Sigmoid colon (tissue), 3 donors: Measurements from ENCODE around the gene SEPTIN11.

Experiments used
- POLR2A ChIP-seq, 2 donors: fragments of 450-650 bp; IDR thresholded peaks; one replicate each; pipeline ENCODE4 v1.6.1; 2016; ENCODE audit warnings: antibody characterized with exemption in 2 of 2, mild to moderate bottlenecking in 2 of 2, moderate library complexity in 2 of 2
- TF ChIP-seq, protein P1 (sequence below), 4 experiments: fragments of 450-650 bp in 3 of 4; fragments of 200-600 bp in 1 of 4; IDR thresholded peaks; one replicate each; pipeline ENCODE4 v1.5.1; 2016 to 2019; ENCODE audit warnings: antibody characterized with exemption in 4 of 4, mild to moderate bottlenecking in 3 of 4, moderate library complexity in 2 of 4

DNA sequence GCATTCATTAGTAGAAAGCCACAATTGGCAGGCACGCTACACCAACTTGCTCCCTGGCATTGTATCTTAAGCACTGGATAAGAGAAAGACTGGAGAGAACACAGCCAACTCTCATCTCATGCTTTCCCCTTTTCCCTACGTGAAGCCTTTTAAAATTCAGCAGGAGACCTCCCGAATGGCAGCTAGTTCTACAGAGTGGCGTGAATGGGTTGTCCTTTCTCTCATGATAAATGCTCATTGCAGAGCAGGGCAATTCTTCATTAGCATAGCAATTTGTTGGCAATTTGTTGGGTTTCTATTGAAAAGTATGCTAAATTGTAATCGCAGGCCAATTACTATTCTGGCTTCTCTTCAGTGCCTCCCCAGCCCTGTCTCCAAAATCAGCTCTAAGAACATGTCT, 48.0 kb downstream of the SEPTIN11 start:
- TF ChIP-seq, protein P1, sequence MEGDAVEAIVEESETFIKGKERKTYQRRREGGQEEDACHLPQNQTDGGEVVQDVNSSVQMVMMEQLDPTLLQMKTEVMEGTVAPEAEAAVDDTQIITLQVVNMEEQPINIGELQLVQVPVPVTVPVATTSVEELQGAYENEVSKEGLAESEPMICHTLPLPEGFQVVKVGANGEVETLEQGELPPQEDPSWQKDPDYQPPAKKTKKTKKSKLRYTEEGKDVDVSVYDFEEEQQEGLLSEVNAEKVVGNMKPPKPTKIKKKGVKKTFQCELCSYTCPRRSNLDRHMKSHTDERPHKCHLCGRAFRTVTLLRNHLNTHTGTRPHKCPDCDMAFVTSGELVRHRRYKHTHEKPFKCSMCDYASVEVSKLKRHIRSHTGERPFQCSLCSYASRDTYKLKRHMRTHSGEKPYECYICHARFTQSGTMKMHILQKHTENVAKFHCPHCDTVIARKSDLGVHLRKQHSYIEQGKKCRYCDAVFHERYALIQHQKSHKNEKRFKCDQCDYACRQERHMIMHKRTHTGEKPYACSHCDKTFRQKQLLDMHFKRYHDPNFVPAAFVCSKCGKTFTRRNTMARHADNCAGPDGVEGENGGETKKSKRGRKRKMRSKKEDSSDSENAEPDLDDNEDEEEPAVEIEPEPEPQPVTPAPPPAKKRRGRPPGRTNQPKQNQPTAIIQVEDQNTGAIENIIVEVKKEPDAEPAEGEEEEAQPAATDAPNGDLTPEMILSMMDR (IDR thresholded peaks at IDR 0.05) = no peak
- no peak for TF ChIP-seq POLR2A (IDR thresholded peaks at IDR 0.05)
